Type B pancreatic cell (in vitro differentiated cells): ENCODE data around the gene PLEKHH2. TPM values are rescaled to one million over a fixed set of nuclear protein-coding genes. Genes with fewer than 3 reads are reported as not detected.

ENCODE experiments used
- DNase-seq: peaks from one replicate; pipeline ENCODE4 v3.0.0; 2021; ENCODE audit warnings: mixed read lengths; ENCODE audit not compliant: unreplicated experiment; ENCODE audit errors: extremely low spot score
- H3K27ac Mint-ChIP-seq: 2 replicates; pipeline ENCODE4 v1.8.0; 2021; ENCODE audit warnings: mild to moderate bottlenecking, mixed read lengths
- H3K27me3 Mint-ChIP-seq: 2 replicates; pipeline ENCODE4 v1.8.0; 2021; ENCODE audit warnings: mixed read lengths
- H3K36me3 Mint-ChIP-seq: 2 replicates; pipeline ENCODE4 v1.8.0; 2021; ENCODE audit warnings: mixed read lengths
- H3K4me1 Mint-ChIP-seq: one replicate; pipeline ENCODE4 v1.8.0; 2021; ENCODE audit warnings: mixed read lengths; ENCODE audit not compliant: unreplicated experiment
- H3K4me3 Mint-ChIP-seq: 2 replicates; pipeline ENCODE4 v1.8.0; 2021; ENCODE audit warnings: mild to moderate bottlenecking, mixed read lengths
- H3K9me3 Mint-ChIP-seq: 2 replicates; pipeline ENCODE4 v1.8.0; 2021; ENCODE audit warnings: mixed read lengths
- total RNA-seq: library from RNA; stranded (reverse); gene quantifications from 2 replicates; pipeline ENCODE4 v1.2.1, GENCODE V29; 2021; ENCODE audit warnings: low replicate concordance
- TF ChIP-seq, protein P1 (sequence below): fragments of 200-600 bp; sonication (generic); conservative IDR thresholded peaks from 2 replicates; pipeline ENCODE4 v1.5.0; 2021; ENCODE audit warnings: antibody characterized with exemption, mild to moderate bottlenecking

Gene PLEKHH2
- total RNA-seq, 1 donor from 2014 or later, result 3.5 TPM

DNA sequence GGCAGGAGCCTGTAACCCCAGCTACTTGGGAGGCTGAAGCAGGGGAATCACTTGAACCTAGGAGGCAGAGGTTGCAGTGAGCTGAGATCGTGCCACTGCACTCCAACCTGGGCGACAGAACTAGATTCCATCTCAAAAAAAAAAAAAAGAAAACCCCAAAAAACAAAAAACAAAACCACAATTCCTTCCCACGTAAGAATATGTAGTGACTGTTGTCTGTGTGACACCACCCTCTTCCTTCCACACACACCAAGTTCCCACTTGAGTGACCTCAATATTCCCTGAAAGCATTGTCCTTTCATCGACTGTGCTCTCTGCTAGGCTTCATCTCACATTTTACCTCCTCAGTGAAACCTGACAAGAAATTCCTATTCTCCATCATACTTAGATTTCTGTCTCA is 32.4 kb upstream of the PLEKHH2 start:
- no peak overlapping the region for H3K27ac Mint-ChIP-seq
- no peaks in the 10 kb centered on the region for H3K27me3 Mint-ChIP-seq
- H3K4me1 Mint-ChIP-seq, result peaks cover 9% of the 10 kb centered on the region

DNA sequence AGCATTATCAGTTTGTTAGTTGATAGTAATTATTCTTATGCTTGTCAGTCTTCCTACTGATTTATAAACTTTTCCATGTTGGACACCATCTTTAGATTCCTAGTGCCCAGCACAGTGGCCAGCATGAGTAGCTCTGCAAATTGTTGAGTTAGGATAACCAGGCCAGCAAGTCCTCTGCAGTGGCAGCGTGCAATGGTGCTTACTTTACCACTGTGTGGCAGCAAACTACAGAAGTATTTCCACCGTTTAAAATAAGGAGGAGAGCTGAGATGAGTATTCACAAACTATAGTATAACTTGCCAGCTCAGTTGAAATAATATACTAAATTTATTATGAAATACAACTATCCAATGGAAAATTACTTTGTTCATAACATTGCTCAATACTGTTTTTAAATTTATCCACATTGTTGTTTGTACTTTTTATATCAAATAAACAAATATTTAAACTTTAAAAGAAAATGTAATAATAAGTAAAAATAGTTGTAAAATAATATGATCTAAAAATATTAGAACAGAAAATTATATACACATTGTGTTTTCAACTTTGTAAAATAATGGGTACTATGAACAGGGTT is 31.9 kb upstream of the PLEKHH2 start:
- Mint-ChIP-seq H3K27ac (no peak overlapping the region), H3K36me3 (no peaks in the 10 kb centered on the region)
- TF ChIP-seq, protein P1, sequence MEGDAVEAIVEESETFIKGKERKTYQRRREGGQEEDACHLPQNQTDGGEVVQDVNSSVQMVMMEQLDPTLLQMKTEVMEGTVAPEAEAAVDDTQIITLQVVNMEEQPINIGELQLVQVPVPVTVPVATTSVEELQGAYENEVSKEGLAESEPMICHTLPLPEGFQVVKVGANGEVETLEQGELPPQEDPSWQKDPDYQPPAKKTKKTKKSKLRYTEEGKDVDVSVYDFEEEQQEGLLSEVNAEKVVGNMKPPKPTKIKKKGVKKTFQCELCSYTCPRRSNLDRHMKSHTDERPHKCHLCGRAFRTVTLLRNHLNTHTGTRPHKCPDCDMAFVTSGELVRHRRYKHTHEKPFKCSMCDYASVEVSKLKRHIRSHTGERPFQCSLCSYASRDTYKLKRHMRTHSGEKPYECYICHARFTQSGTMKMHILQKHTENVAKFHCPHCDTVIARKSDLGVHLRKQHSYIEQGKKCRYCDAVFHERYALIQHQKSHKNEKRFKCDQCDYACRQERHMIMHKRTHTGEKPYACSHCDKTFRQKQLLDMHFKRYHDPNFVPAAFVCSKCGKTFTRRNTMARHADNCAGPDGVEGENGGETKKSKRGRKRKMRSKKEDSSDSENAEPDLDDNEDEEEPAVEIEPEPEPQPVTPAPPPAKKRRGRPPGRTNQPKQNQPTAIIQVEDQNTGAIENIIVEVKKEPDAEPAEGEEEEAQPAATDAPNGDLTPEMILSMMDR, result peak; percentile 70

More for the DNA sequence above, 32.4 kb upstream of the PLEKHH2 start:
- TF ChIP-seq, protein P1, result no peak
- no peaks in the 10 kb centered on the region for H3K36me3 Mint-ChIP-seq
- DNase-seq, result no peak
- no peaks in the 10 kb centered on the region for H3K9me3 Mint-ChIP-seq
- H3K4me3 Mint-ChIP-seq, result no peak overlapping the region

DNA sequence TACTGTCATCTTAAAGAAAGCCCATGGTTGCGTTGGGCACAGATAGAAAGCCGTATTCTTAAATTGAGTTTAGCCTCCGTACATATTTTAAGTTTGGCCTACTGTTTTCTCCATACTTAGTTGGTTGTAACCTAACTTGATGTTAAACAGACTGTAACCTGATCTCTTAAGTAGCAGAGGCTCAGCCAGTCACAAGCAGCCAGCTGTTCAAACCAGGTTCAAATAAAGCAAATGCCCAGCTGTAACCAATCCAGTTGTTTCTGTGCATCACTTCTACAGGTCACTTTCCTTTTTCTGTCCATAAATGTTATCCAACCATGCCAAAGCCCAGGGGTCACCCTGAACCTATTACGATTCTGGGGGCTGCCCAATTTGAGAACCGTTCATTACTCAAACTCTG is 31.2 kb upstream of the PLEKHH2 start:
- H3K27me3 Mint-ChIP-seq, result no peaks in the 10 kb centered on the region
- H3K36me3 Mint-ChIP-seq, result no peaks in the 10 kb centered on the region
- no peak overlapping the region for H3K4me3 Mint-ChIP-seq
- TF ChIP-seq, protein P1, result no peak
- H3K4me1 Mint-ChIP-seq, result peaks cover 9% of the 10 kb centered on the region
- H3K27ac Mint-ChIP-seq, result no peak overlapping the region
- no peak for DNase-seq
- no peaks in the 10 kb centered on the region for H3K9me3 Mint-ChIP-seq

More for the DNA sequence above, 31.9 kb upstream of the PLEKHH2 start:
- Mint-ChIP-seq H3K9me3 (no peaks in the 10 kb centered on the region), H3K27me3 (no peaks in the 10 kb centered on the region), H3K4me1 (peaks cover 9% of the 10 kb centered on the region), H3K4me3 (no peak overlapping the region)
- no peak for DNase-seq

DNA sequence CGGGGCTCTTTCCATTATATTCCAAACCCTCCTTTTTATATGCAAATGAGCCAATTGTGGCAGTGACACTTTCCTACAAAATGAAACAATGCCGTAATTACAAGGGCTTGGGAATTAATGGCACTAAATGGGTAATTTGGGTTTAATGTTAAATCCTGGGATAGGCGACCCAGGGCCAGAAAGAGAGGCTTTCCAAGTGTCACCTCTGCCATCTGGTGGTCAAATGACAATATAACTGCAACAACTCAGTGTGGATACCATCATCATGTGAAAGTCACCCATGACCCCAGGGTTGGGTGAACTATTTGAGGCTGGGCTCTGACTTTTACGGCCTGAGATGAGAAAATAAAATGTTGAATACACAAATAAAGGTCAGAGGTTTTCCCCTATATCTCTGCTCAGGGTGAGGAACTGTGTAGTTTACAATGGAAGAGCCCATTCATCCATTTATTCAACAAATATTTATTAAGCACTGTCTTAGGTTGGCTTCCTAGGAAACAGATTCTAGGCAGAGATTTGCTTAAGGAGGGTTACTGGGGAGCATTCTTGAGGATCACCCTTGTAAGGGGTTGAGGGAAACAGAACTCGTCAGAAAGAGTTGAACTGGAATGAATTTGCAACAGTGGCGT is 27.7 kb upstream of the PLEKHH2 start:
- H3K36me3 Mint-ChIP-seq, result no peaks in the 10 kb centered on the region
- H3K27ac Mint-ChIP-seq, result no peak overlapping the region
- no peak overlapping the region for H3K4me3 Mint-ChIP-seq
- H3K27me3 Mint-ChIP-seq, result no peaks in the 10 kb centered on the region
- H3K4me1 Mint-ChIP-seq, result peaks cover 12% of the 10 kb centered on the region
- DNase-seq, result no peak
- TF ChIP-seq, protein P1, result peak; percentile 85
- H3K9me3 Mint-ChIP-seq, result no peaks in the 10 kb centered on the region

DNA sequence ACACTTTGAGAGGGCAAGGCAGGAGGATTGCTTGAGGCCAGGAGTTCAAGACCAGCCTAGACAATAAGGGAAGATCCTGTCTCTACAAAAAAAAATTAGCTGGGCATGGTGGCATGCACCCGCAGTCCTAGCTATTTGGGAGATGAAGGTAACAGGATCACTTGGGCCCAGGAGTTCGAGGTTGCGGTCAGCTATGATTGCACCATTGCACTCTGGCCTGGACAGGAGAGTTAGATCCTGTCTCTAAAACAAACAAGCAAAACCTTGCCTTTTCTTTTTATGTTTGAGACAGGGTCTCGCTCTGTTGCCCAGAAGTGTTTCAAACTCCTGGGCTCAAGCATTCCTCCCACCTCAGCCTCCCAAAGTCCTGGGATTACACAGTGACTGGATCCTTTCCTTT is 26.7 kb upstream of the PLEKHH2 start:
- TF ChIP-seq, protein P1, result no peak
- DNase-seq, result no peak

More for the DNA sequence above, 26.7 kb upstream of the PLEKHH2 start:
- Mint-ChIP-seq H3K36me3 (no peaks in the 10 kb centered on the region), H3K27ac (no peak overlapping the region), H3K4me1 (peaks cover 12% of the 10 kb centered on the region), H3K9me3 (no peaks in the 10 kb centered on the region), H3K27me3 (no peaks in the 10 kb centered on the region), H3K4me3 (no peak overlapping the region)
